Caco-2 (cell line): ENCODE data around the gene RAB26. TPM values are rescaled to one million over a fixed set of nuclear protein-coding genes. Genes with fewer than 3 reads are reported as not detected.

Source experiments
- BruUV-seq: library from RNA; stranded (reverse); fragments of 400-500 nt; replicated peaks from 2 replicates; lab custom pipeline; 2021; lab: Mats Ljungman, UMichigan
- CTCF ChIA-PET: fragments of 300-600 bp; sonication (Branson Sonifier 250); formaldehyde crosslinking; loops from one replicate; lab custom pipeline; 2022; ENCODE audit warnings: antibody characterized with exemption; lab: Charles Lee
- POLR2A ChIA-PET: fragments of 300-600 bp; sonication (Branson Sonifier 250); formaldehyde crosslinking; loops from one replicate; lab custom pipeline; 2022; ENCODE audit warnings: antibody characterized with exemption; lab: Charles Lee
- DNase-seq, 2 experiments: peaks; one replicate each; pipeline versions ENCODE4 v3.0.0 to v3.0.0-alpha.2; 2020 to 2022
- H3K27me3 ChIP-seq: replicated peaks from 2 replicates; pipeline ENCODE4 v1.6.0; 2011; ENCODE audit warnings: low read length; ENCODE audit not compliant: control insufficient read depth, insufficient read depth
- H3K36me3 ChIP-seq: 2 replicates; pipeline ENCODE4 v1.5.1; 2011; ENCODE audit warnings: low read length; ENCODE audit not compliant: control insufficient read depth, insufficient read depth
- H3K4me1 ChIP-seq: fragments of 250-450 bp; sonication (Bioruptor Pico); 2 replicates; pipeline ENCODE4 v1.5.1; 2020; ENCODE audit warnings: mild to moderate bottlenecking
- H3K4me3 ChIP-seq: 2 replicates; pipeline ENCODE4 v1.5.1; 2011; ENCODE audit warnings: low read depth, mild to moderate bottlenecking, control low read depth, low read length
- H3K9me3 ChIP-seq: fragments of 250-450 bp; sonication (Bioruptor Pico); 2 replicates; pipeline ENCODE4 v1.5.1; 2020; ENCODE audit warnings: mild to moderate bottlenecking, moderate library complexity
- H3K27ac Mint-ChIP-seq: one replicate; pipeline ENCODE4 v1.8.0; 2022; ENCODE audit warnings: mixed read lengths; ENCODE audit not compliant: unreplicated experiment
- H3K27me3 Mint-ChIP-seq: one replicate; pipeline ENCODE4 v1.8.0; 2022; ENCODE audit warnings: mixed read lengths; ENCODE audit not compliant: insufficient read depth, unreplicated experiment
- H3K36me3 Mint-ChIP-seq: one replicate; pipeline ENCODE4 v1.8.0; 2022; ENCODE audit warnings: mild to moderate bottlenecking, mixed read lengths; ENCODE audit not compliant: insufficient read depth, unreplicated experiment
- H3K4me1 Mint-ChIP-seq: one replicate; pipeline ENCODE4 v1.8.0; 2022; ENCODE audit warnings: low read depth, mixed read lengths; ENCODE audit not compliant: unreplicated experiment
- H3K4me3 Mint-ChIP-seq: one replicate; pipeline ENCODE4 v1.8.0; 2022; ENCODE audit warnings: mild to moderate bottlenecking, moderate library complexity, mixed read lengths; ENCODE audit not compliant: unreplicated experiment
- H3K9me3 Mint-ChIP-seq: one replicate; pipeline ENCODE4 v1.8.0; 2022; ENCODE audit warnings: mixed read lengths; ENCODE audit not compliant: unreplicated experiment
- intact Hi-C: fragments of 100-400 bp; cut with micrococcal nuclease; formaldehyde crosslinking; loops from one replicate; pipeline ENCODE4 v1.10.0; 2022; ENCODE audit not compliant: unreplicated experiment
- total RNA-seq: library from RNA; stranded (reverse); gene quantifications from 2 replicates; pipeline ENCODE4 v1.2.3, GENCODE V29; 2022
- TF ChIP-seq, protein P1 (sequence below), 2 experiments: fragments of 200-600 bp in 1 of 2; IDR thresholded peaks; 1 replicate in 1 of 2; 2 replicates in 1 of 2; pipeline versions ENCODE4 v1.5.1 to v1.8.0; 2011 to 2022; ENCODE audit warnings: antibody characterized with exemption in 1 of 2, control low read depth in 1 of 2, inconsistent platforms in 1 of 2, low read depth in 1 of 2, low read length in 1 of 2, mild to moderate bottlenecking in 1 of 2, moderate library complexity in 1 of 2; ENCODE audit not compliant: insufficient read depth in 1 of 2, severe bottlenecking in 1 of 2, unreplicated experiment in 1 of 2

RAB26 gene
- total RNA-seq, 1 experiment from 2014 or later, result 1.0 TPM

DNA sequence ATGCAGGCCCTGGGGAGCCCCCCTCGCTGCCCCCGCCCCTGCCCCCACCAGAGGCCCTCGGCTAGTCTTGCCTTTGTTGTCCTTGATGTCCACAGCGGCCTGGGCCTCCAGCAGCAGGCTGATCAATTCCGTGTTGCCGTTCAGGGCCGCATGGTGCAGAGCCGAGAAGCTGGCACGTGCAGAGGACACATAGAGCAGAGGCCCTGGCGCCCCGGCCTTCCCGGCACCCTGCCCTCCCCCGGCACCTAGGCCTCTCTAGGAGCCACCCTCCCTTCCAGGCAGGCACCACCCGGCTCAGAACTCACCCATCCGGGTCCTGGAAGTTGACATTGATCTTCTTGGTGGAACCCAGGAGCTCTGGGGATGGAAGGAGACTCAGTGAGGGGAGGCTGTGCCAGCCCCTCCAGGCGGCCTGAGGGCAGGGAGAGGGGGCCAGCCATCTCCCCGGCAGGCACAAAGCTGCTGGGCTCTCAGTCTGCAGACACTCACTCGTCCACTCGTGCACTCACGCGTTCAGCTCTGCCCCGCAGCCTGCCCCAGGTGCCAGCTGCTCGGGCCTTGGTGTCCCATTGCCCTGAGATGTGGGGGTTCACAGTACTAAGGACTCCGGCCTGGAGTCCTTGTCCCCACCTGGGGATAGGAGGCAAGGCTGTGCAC lies 41.7 kb downstream of the RAB26 start:
- ChIA-PET POLR2A (interaction anchor here (0.5 kb wide), 1 partner anchor 99 kb away, joined by 6 read pairs; no protein-coding TSS in a partner anchor), CTCF (interaction anchor here (0.5 kb wide), 1 partner anchor 362 kb away, joined by 10 read pairs; no protein-coding TSS in a partner anchor)
- peaks cover 3% of the 10 kb centered on the region for H3K4me1 ChIP-seq
- no peak overlapping the region for H3K4me3 Mint-ChIP-seq
- H3K36me3 ChIP-seq, result no peaks in the 10 kb centered on the region; the same call in 1 of the 2 replicates
- H3K27me3 Mint-ChIP-seq, result no peaks in the 10 kb centered on the region
- H3K4me3 ChIP-seq, result no peak overlapping the region
- no peak for DNase-seq
- no TSS peak for BruUV-seq
- H3K9me3 Mint-ChIP-seq, result no peaks in the 10 kb centered on the region
- no peaks in the 10 kb centered on the region for H3K27me3 ChIP-seq
- no peaks in the 10 kb centered on the region for H3K36me3 Mint-ChIP-seq
- intact Hi-C loops, result no loop called here
- H3K4me1 Mint-ChIP-seq, result no peaks in the 10 kb centered on the region
- H3K27ac Mint-ChIP-seq, result no peak overlapping the region
- H3K9me3 ChIP-seq, result no peaks in the 10 kb centered on the region
- TF ChIP-seq, protein P1, sequence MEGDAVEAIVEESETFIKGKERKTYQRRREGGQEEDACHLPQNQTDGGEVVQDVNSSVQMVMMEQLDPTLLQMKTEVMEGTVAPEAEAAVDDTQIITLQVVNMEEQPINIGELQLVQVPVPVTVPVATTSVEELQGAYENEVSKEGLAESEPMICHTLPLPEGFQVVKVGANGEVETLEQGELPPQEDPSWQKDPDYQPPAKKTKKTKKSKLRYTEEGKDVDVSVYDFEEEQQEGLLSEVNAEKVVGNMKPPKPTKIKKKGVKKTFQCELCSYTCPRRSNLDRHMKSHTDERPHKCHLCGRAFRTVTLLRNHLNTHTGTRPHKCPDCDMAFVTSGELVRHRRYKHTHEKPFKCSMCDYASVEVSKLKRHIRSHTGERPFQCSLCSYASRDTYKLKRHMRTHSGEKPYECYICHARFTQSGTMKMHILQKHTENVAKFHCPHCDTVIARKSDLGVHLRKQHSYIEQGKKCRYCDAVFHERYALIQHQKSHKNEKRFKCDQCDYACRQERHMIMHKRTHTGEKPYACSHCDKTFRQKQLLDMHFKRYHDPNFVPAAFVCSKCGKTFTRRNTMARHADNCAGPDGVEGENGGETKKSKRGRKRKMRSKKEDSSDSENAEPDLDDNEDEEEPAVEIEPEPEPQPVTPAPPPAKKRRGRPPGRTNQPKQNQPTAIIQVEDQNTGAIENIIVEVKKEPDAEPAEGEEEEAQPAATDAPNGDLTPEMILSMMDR (IDR thresholded peaks at IDR 0.05; ENCODE audit: insufficient read depth in 1 of 2, low read depth in 1 of 2, low read length in 1 of 2, severe bottlenecking in 1 of 2, unreplicated experiment in 1 of 2), result no peak

DNA sequence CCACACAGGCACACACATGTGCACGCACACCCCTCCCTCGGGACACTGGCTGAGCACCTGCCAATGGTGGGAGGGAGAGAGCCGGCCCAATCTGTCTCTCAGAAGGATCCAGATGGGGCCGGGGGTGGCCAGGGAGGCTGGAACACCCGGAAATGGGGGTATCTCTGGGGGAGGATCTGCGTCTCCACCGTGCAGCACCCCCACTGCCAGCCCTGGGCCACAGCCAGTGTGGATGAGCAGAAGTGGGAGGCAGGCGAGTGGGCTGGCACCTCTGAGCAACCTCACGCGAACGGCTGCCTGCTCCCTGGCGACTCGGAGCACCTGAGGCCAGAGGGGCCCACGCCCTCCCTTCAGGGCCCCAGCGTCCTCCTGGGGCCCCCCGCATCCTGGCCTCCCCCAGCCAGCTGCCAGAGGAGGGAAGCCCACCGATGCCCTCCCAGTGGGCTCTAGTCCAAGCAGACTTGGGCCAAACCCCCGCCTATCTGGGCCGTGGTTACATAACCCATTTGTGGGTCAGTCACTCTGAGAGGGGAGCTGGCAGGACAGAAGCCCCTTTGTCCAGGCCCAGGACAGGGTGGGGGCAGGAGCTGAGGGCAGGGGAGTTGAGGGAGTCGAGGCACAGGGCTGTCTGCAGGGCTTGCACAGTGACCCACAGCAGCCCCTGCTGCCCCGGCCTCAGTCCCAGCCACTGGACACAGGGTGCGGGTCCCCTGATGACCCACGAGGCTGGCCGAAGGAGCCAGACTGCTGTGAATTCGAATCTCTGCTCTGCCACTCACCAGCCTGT lies 42.4 kb downstream of the RAB26 start:
- ChIA-PET CTCF (interaction anchor here (0.5 kb wide), 1 partner anchor 361 kb away, joined by 10 read pairs; no protein-coding TSS in a partner anchor), POLR2A (no interaction called here)
- Mint-ChIP-seq H3K4me1 (no peaks in the 10 kb centered on the region), H3K27ac (no peak overlapping the region), H3K36me3 (no peaks in the 10 kb centered on the region), H3K4me3 (no peak overlapping the region), H3K27me3 (no peaks in the 10 kb centered on the region), H3K9me3 (no peaks in the 10 kb centered on the region)
- Histone ChIP-seq H3K4me3 (no peak overlapping the region), H3K4me1 (peaks cover 9% of the 10 kb centered on the region), H3K9me3 (no peaks in the 10 kb centered on the region), H3K27me3 (no peaks in the 10 kb centered on the region), H3K36me3 (no peaks in the 10 kb centered on the region; the same call in 1 of the 2 replicates)
- no peak for DNase-seq
- TF ChIP-seq, protein P1 (IDR thresholded peaks at IDR 0.05; ENCODE audit: insufficient read depth in 1 of 2, low read depth in 1 of 2, low read length in 1 of 2, severe bottlenecking in 1 of 2, unreplicated experiment in 1 of 2), result no peak
- no TSS peak for BruUV-seq
- intact Hi-C loops, result no loop called here

DNA sequence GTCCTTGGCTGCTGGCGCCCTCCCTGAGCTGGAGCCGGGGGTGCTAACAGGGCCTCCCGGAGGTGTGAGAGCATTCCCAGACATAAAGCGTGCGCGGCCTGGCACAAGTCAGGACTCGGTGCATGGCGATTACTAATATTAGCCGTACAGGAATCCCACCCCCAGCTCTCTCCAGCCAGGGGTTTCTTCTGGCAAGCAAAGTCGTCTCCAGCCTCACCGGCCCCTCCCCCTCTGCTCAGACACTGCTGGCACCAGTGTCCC lies 43.0 kb downstream of the RAB26 start:
- ChIA-PET POLR2A (no interaction called here), CTCF (no interaction called here)
- TF ChIP-seq, protein P1 (IDR thresholded peaks at IDR 0.05; ENCODE audit: insufficient read depth in 1 of 2, low read depth in 1 of 2, low read length in 1 of 2, severe bottlenecking in 1 of 2, unreplicated experiment in 1 of 2), result no peak
- Histone ChIP-seq H3K4me1 (peaks cover 9% of the 10 kb centered on the region), H3K36me3 (no peaks in the 10 kb centered on the region; the same call in 1 of the 2 replicates), H3K4me3 (no peak overlapping the region), H3K27me3 (no peaks in the 10 kb centered on the region), H3K9me3 (no peaks in the 10 kb centered on the region)
- no TSS peak for BruUV-seq
- Mint-ChIP-seq H3K9me3 (no peaks in the 10 kb centered on the region), H3K4me1 (no peaks in the 10 kb centered on the region), H3K27ac (no peak overlapping the region), H3K36me3 (no peaks in the 10 kb centered on the region), H3K27me3 (no peaks in the 10 kb centered on the region), H3K4me3 (no peak overlapping the region)
- intact Hi-C loops, result no loop called here
- no peak for DNase-seq
